ENCODE data around the gene XPOT.

DNA sequence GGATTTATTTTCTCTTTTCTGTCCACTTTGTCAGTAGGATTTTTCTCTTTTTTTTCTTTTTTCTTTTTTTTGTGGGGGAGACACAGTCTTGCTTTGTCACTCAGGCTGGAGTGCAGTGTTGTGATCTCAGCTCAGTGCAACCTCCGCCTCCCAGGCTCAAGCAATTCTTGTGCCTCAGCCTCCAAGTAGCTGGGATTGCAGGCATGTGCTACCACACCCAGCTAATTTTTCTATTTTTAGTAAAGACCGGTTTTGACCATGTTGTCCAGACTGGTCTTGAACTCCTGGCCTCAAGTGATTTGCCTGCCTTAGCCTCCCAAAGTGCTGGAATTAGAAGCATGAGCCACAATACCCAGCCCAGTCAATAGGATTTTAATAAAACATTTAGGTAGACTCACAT lies 26.7 kb downstream of the XPOT start:
- TF ChIP-seq EZH2 (IDR thresholded peaks at IDR 0.05; ENCODE audit: borderline replicate concordance, low read length) (no peak), CTCF (IDR thresholded peaks at IDR 0.05; ENCODE audit: low read length) (no peak)

All from OCI-LY1 (cell line).